ENCODE results near the gene KRTAP12-1. TPM values are rescaled to one million over a fixed set of nuclear protein-coding genes. Genes with fewer than 3 reads are reported as not detected.

KRTAP12-1 gene
- total RNA-seq, 1 experiment from 2014 or later = 0.63 TPM

DNA sequence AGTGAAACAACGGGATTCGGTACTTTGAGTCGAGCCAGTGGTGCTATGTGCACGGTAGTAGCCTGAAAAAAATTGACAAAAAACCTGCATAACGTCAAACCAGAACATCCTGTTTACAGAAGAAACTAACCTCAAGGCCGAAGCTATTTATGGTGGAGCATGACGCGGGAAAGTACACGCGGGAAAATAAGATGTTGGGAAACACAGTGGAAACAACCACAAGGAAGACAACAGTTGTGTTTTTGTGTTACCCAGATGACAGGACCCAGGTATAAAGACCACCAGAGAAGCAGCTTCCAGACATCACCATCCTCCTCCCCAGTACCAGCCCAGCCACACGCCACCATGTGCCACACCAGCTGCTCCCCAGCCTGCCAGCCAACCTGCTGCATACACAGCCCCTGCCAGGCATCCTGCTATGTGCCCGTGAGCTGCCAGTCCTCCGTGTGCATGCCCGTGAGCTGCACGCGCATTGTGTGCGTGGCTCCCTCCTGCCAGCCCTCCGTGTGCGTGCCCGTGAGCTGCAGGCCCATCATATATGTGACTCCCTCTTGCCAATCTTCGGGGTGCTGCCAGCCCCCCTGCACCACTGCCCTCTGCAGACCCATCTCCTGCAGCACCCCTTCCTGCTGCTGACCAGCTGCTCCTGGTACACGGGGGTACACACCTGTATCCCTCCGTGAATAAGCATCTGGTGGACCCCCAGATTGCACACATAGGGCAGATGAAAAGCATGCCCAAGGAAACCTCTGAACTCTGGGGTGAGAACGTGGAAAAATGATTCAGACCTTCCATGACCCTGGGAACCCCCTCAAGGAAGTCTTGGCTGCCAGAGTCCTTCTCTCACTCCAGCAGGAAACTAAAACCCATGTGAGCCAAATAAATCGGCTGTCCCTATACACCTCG lies 24.1 kb downstream of the KRTAP12-1 start, which contains the start of gene KRTAP12-3:
TSS of gene KRTAP12-3 (plus strand) at position 298 of the 906 bp plus-strand sequence. CDS start at position 346, 48 bp downstream.
- Mint-ChIP-seq H3K4me3 (no peak within 1 kb of the TSS), H3K27ac (peak within 1 kb of the TSS; percentile 69), H3K9me3 (peaks cover 22% of the 10 kb centered on the region), H3K27me3 (ENCODE audit: low read depth) (peaks cover 8% of the 10 kb centered on the region), H3K4me1 (peaks cover 39% of the 10 kb centered on the region), H3K36me3 (peaks cover 23% of the 10 kb centered on the region)
- CTCF ChIA-PET = no interaction called here
- POLR2A ChIA-PET = no interaction called here
- no peak for TF ChIP-seq ZMAT4 (CRISPR knock-in tag; IDR thresholded peaks at IDR 0.05)
- TF ChIP-seq HMGXB4 (CRISPR knock-in tag; IDR thresholded peaks at IDR 0.05) = no peak
- no peak for TF ChIP-seq PREB (CRISPR knock-in tag; IDR thresholded peaks at IDR 0.05; ENCODE audit: borderline replicate concordance)
- no peak for TF ChIP-seq ZNF425 (CRISPR knock-in tag; conservative IDR thresholded peaks at IDR 0.05)
- no peak for TF ChIP-seq ZBTB21 (CRISPR knock-in tag; IDR thresholded peaks at IDR 0.05; ENCODE audit: borderline replicate concordance)
- TF ChIP-seq CBFB (CRISPR knock-in tag; IDR thresholded peaks at IDR 0.05; ENCODE audit: low read depth) = no peak
- TF ChIP-seq, protein P1, sequence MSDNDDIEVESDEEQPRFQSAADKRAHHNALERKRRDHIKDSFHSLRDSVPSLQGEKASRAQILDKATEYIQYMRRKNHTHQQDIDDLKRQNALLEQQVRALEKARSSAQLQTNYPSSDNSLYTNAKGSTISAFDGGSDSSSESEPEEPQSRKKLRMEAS (CRISPR knock-in tag; IDR thresholded peaks at IDR 0.05) = no peak
- TF ChIP-seq FOXJ3 (CRISPR knock-in tag; IDR thresholded peaks at IDR 0.05; ENCODE audit: borderline replicate concordance) = no peak
- TF ChIP-seq ZNF121 (CRISPR knock-in tag; IDR thresholded peaks at IDR 0.05) = no peak
- TF ChIP-seq FOXK1 (CRISPR knock-in tag; IDR thresholded peaks at IDR 0.05) = no peak
- TF ChIP-seq MXD4 (CRISPR knock-in tag; IDR thresholded peaks at IDR 0.05; ENCODE audit: borderline replicate concordance) = no peak
- TF ChIP-seq EMX1 (CRISPR knock-in tag; IDR thresholded peaks at IDR 0.05) = no peak
- no peak for DNase-seq (ENCODE audit: low spot score)
- no peak for ATAC-seq

GRCh38 chr21:44656868-44657267 lies 25.1 kb downstream of the KRTAP12-1 start:
- DNase-seq (ENCODE audit: low spot score) = no peak
- Mint-ChIP-seq H3K27ac (no peak overlapping the region), H3K4me3 (no peak overlapping the region), H3K9me3 (peaks cover 24% of the 10 kb centered on the region), H3K4me1 (peaks cover 39% of the 10 kb centered on the region), H3K27me3 (ENCODE audit: low read depth) (peaks cover 10% of the 10 kb centered on the region), H3K36me3 (peaks cover 23% of the 10 kb centered on the region)
- ATAC-seq = no peak
- ChIA-PET POLR2A (no interaction called here), CTCF (no interaction called here)
- TF ChIP-seq, protein P1 (CRISPR knock-in tag; IDR thresholded peaks at IDR 0.05) = no peak
- TF ChIP-seq HMGXB4 (CRISPR knock-in tag; IDR thresholded peaks at IDR 0.05) (no peak), USF2 (CRISPR knock-in tag; IDR thresholded peaks at IDR 0.05) (no peak), ZNF138 (CRISPR knock-in tag; conservative IDR thresholded peaks at IDR 0.05) (no peak), TCF7 (CRISPR knock-in tag; IDR thresholded peaks at IDR 0.05; ENCODE audit: low read depth) (no peak), ZNF232 (CRISPR knock-in tag; IDR thresholded peaks at IDR 0.05) (no peak), NFATC4 (CRISPR knock-in tag; IDR thresholded peaks at IDR 0.05) (no peak), MXD4 (CRISPR knock-in tag; IDR thresholded peaks at IDR 0.05; ENCODE audit: borderline replicate concordance) (no peak)
- TF ChIP-seq, protein P2, sequence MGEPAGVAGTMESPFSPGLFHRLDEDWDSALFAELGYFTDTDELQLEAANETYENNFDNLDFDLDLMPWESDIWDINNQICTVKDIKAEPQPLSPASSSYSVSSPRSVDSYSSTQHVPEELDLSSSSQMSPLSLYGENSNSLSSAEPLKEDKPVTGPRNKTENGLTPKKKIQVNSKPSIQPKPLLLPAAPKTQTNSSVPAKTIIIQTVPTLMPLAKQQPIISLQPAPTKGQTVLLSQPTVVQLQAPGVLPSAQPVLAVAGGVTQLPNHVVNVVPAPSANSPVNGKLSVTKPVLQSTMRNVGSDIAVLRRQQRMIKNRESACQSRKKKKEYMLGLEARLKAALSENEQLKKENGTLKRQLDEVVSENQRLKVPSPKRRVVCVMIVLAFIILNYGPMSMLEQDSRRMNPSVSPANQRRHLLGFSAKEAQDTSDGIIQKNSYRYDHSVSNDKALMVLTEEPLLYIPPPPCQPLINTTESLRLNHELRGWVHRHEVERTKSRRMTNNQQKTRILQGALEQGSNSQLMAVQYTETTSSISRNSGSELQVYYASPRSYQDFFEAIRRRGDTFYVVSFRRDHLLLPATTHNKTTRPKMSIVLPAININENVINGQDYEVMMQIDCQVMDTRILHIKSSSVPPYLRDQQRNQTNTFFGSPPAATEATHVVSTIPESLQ (CRISPR knock-in tag; IDR thresholded peaks at IDR 0.05) = no peak
- TF ChIP-seq, protein P3, sequence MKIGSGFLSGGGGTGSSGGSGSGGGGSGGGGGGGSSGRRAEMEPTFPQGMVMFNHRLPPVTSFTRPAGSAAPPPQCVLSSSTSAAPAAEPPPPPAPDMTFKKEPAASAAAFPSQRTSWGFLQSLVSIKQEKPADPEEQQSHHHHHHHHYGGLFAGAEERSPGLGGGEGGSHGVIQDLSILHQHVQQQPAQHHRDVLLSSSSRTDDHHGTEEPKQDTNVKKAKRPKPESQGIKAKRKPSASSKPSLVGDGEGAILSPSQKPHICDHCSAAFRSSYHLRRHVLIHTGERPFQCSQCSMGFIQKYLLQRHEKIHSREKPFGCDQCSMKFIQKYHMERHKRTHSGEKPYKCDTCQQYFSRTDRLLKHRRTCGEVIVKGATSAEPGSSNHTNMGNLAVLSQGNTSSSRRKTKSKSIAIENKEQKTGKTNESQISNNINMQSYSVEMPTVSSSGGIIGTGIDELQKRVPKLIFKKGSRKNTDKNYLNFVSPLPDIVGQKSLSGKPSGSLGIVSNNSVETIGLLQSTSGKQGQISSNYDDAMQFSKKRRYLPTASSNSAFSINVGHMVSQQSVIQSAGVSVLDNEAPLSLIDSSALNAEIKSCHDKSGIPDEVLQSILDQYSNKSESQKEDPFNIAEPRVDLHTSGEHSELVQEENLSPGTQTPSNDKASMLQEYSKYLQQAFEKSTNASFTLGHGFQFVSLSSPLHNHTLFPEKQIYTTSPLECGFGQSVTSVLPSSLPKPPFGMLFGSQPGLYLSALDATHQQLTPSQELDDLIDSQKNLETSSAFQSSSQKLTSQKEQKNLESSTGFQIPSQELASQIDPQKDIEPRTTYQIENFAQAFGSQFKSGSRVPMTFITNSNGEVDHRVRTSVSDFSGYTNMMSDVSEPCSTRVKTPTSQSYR (CRISPR knock-in tag; IDR thresholded peaks at IDR 0.05) = no peak
